HEK293 (cell line): Measurements from ENCODE around the gene CCNY.

Experiments used
- CTCF ChIA-PET: fragments of 350-600 bp; formaldehyde crosslinking; extraction: SDS; loops from one replicate; lab custom pipeline; 2021; ENCODE audit warnings: antibody characterized with exemption; lab: Yijun Ruan, JAX
- POLR2A ChIA-PET: fragments of 300-600 bp; formaldehyde crosslinking; extraction: SDS; loops from one replicate; lab custom pipeline; 2020; ENCODE audit warnings: antibody characterized with exemption, inconsistent platforms; lab: Yijun Ruan, JAX
- H3K27ac ChIP-seq: fragments of 200-500 bp; sonication (Bioruptor generic); 2 replicates; pipeline ENCODE4 v1.5.1; 2014; ENCODE audit warnings: low read depth, low read length, control low read depth, inconsistent platforms; ENCODE audit errors: extremely low read depth
- H3K36me3 ChIP-seq, 2 experiments: fragments of 200-500 bp in 1 of 2; sonication (Bioruptor generic) in 1 of 2; 1 replicate in 1 of 2; 2 replicates in 1 of 2; pipeline ENCODE4 v1.5.1; 2014 to 2017; ENCODE audit warnings: inconsistent platforms in 2 of 2, low read length in 2 of 2; ENCODE audit not compliant: control insufficient read depth in 2 of 2, insufficient read depth in 1 of 2
- H3K4me1 ChIP-seq: fragments of 200-500 bp; sonication (Bioruptor generic); 2 replicates; pipeline ENCODE4 v1.5.1; 2014; ENCODE audit warnings: mild to moderate bottlenecking, low read length, inconsistent platforms; ENCODE audit not compliant: control insufficient read depth, insufficient read depth
- H3K4me3 ChIP-seq: 2 replicates; pipeline ENCODE4 v1.5.1; 2011; ENCODE audit warnings: low read depth, mild to moderate bottlenecking, control low read depth, low read length, moderate library complexity
- H3K9me3 ChIP-seq: fragments of 200-500 bp; sonication (Bioruptor generic); 2 replicates; pipeline ENCODE4 v1.5.1; 2014; ENCODE audit warnings: low read depth, low read length, inconsistent platforms; ENCODE audit not compliant: control insufficient read depth, insufficient read depth
- EGR2 ChIP-seq: fragments of 450-650 bp; formaldehyde crosslinking; IDR thresholded peaks from 2 replicates; pipeline ENCODE4 v1.5.1; 2016; ENCODE audit warnings: low read depth, missing biosample characterization, missing genetic modification characterization
- GLI4 ChIP-seq: fragments of 450-650 bp; formaldehyde crosslinking; IDR thresholded peaks from 2 replicates; pipeline ENCODE4 v1.5.1; 2016; ENCODE audit warnings: missing biosample characterization, missing genetic modification characterization
- RBAK ChIP-seq: fragments of 450-650 bp; formaldehyde crosslinking; IDR thresholded peaks from 2 replicates; pipeline ENCODE4 v1.5.1; 2016; ENCODE audit warnings: missing biosample characterization, missing genetic modification characterization
- SCRT1 ChIP-seq: fragments of 450-650 bp; formaldehyde crosslinking; IDR thresholded peaks from 2 replicates; pipeline ENCODE4 v1.5.1; 2016; ENCODE audit warnings: missing biosample characterization, missing genetic modification characterization, borderline replicate concordance
- ZBTB44 ChIP-seq: fragments of 450-650 bp; IDR thresholded peaks from 2 replicates; pipeline ENCODE4 v1.5.1; 2018; ENCODE audit warnings: missing biosample characterization, mild to moderate bottlenecking, missing genetic modification characterization
- ZFHX2 ChIP-seq: fragments of 450-650 bp; formaldehyde crosslinking; conservative IDR thresholded peaks from 2 replicates; pipeline ENCODE4 v1.5.1; 2016; ENCODE audit warnings: missing biosample characterization, missing genetic modification characterization
- ZNF112 ChIP-seq: fragments of 450-650 bp; formaldehyde crosslinking; IDR thresholded peaks from 2 replicates; pipeline ENCODE4 v1.5.0; 2017; ENCODE audit warnings: missing biosample characterization, missing genetic modification characterization
- ZNF114 ChIP-seq: fragments of 450-650 bp; formaldehyde crosslinking; IDR thresholded peaks from 2 replicates; pipeline ENCODE4 v1.5.0; 2017; ENCODE audit warnings: missing biosample characterization, missing genetic modification characterization
- ZNF175 ChIP-seq: fragments of 450-650 bp; formaldehyde crosslinking; IDR thresholded peaks from 2 replicates; pipeline ENCODE4 v1.5.1; 2016; ENCODE audit warnings: missing biosample characterization, missing genetic modification characterization
- ZNF433 ChIP-seq: fragments of 450-650 bp; formaldehyde crosslinking; IDR thresholded peaks from 2 replicates; pipeline ENCODE4 v1.5.1; 2016; ENCODE audit warnings: missing biosample characterization, missing genetic modification characterization, low read depth
- ZNF488 ChIP-seq: fragments of 450-650 bp; formaldehyde crosslinking; IDR thresholded peaks from 2 replicates; pipeline ENCODE4 v1.5.1; 2016; ENCODE audit warnings: missing biosample characterization, missing genetic modification characterization
- ZNF510 ChIP-seq: fragments of 450-650 bp; formaldehyde crosslinking; IDR thresholded peaks from 2 replicates; pipeline ENCODE4 v1.5.1; 2018; ENCODE audit warnings: mild to moderate bottlenecking, missing genetic modification characterization, missing biosample characterization; ENCODE audit not compliant: insufficient replicate concordance
- ZNF571 ChIP-seq: fragments of 450-650 bp; formaldehyde crosslinking; IDR thresholded peaks from 2 replicates; pipeline ENCODE4 v1.5.0; 2017; ENCODE audit warnings: missing biosample characterization, missing genetic modification characterization
- ZNF596 ChIP-seq: fragments of 450-650 bp; IDR thresholded peaks from 2 replicates; pipeline ENCODE4 v1.5.0; 2018; ENCODE audit warnings: missing biosample characterization, mild to moderate bottlenecking, missing genetic modification characterization, moderate library complexity
- ZNF600 ChIP-seq: fragments of 450-650 bp; formaldehyde crosslinking; IDR thresholded peaks from 2 replicates; pipeline ENCODE4 v1.5.1; 2016; ENCODE audit warnings: missing biosample characterization, missing genetic modification characterization
- ZNF664 ChIP-seq: fragments of 450-650 bp; formaldehyde crosslinking; IDR thresholded peaks from 2 replicates; pipeline ENCODE4 v1.5.1; 2016; ENCODE audit warnings: missing biosample characterization, missing genetic modification characterization
- ZNF677 ChIP-seq: fragments of 450-650 bp; IDR thresholded peaks from 2 replicates; pipeline ENCODE4 v1.5.0; 2018; ENCODE audit warnings: missing biosample characterization, mild to moderate bottlenecking, missing genetic modification characterization, moderate library complexity
- ZNF701 ChIP-seq: fragments of 450-650 bp; formaldehyde crosslinking; IDR thresholded peaks from 2 replicates; pipeline ENCODE4 v1.5.1; 2016; ENCODE audit warnings: missing biosample characterization, missing genetic modification characterization
- TF ChIP-seq, protein P1 (sequence below): fragments of 450-650 bp; formaldehyde crosslinking; IDR thresholded peaks from 2 replicates; pipeline ENCODE4 v1.5.1; 2016; ENCODE audit warnings: missing biosample characterization, missing genetic modification characterization
- TF ChIP-seq, protein P2 (sequence below): fragments of 450-650 bp; formaldehyde crosslinking; IDR thresholded peaks from 2 replicates; pipeline ENCODE4 v1.5.1; 2016; ENCODE audit warnings: missing biosample characterization, missing genetic modification characterization
- TF ChIP-seq, protein P3 (sequence below): fragments of 450-650 bp; formaldehyde crosslinking; IDR thresholded peaks from 2 replicates; pipeline ENCODE4 v1.5.1; 2016; ENCODE audit warnings: missing biosample characterization, missing genetic modification characterization, borderline replicate concordance

Gene CCNY

GRCh38 chr10:35459449-35459847 is 123.1 kb downstream of the CCNY start (continued):
- TF ChIP-seq ZNF664 (tag by site-specific recombination) (no peak), ZNF677 (no peak), ZNF112 (tag by site-specific recombination) (no peak), ZNF596 (tag by site-specific recombination) (no peak), ZNF701 (tag by site-specific recombination) (no peak), ZNF114 (tag by site-specific recombination) (no peak)
- TF ChIP-seq, protein P1, sequence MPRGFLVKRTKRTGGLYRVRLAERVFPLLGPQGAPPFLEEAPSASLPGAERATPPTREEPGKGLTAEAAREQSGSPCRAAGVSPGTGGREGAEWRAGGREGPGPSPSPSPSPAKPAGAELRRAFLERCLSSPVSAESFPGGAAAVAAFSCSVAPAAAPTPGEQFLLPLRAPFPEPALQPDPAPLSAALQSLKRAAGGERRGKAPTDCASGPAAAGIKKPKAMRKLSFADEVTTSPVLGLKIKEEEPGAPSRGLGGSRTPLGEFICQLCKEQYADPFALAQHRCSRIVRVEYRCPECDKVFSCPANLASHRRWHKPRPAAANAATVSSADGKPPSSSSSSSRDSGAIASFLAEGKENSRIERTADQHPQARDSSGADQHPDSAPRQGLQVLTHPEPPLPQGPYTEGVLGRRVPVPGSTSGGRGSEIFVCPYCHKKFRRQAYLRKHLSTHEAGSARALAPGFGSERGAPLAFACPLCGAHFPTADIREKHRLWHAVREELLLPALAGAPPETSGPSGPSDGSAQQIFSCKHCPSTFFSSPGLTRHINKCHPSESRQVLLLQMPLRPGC (tag by site-specific recombination) = no peak

DNA sequence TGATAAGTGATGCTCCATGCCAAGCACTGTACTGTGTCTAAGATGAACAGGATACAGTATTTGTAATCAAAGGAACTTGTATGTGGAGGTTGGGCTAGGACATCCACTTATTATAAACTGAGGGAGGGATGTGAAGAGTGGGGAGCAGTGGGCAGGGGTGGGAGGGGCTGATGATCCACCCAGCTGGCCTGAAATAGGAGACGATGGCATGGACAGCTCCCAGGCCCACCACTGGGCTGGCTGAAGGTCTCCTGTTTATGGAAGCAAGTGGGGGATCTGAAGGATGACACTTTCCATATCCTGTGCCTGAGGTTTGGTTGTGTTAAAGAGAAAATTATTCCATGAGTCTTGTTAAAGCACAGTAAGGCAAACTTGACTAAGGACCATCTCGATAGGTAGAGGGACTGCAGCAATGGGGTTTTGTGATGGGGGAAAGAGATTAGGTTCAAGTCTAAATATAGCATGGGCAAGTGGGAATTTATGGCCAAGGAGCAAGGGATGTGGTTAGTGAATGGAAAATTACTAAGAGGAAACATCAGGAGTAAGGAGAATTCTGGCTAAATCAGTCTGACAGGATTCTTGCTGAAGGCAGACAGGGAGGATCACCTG is 124.6 kb downstream of the CCNY start:
- Histone ChIP-seq H3K4me1 (peaks cover 11% of the 10 kb centered on the region), H3K36me3 (no peaks in the 10 kb centered on the region), H3K9me3 (no peaks in the 10 kb centered on the region), H3K27ac (no peak overlapping the region), H3K4me3 (no peak overlapping the region)
- TF ChIP-seq ZFHX2 (tag by site-specific recombination) = peak; percentile 42
- no peak for TF ChIP-seq ZNF510 (tag by site-specific recombination)
- TF ChIP-seq, protein P2, sequence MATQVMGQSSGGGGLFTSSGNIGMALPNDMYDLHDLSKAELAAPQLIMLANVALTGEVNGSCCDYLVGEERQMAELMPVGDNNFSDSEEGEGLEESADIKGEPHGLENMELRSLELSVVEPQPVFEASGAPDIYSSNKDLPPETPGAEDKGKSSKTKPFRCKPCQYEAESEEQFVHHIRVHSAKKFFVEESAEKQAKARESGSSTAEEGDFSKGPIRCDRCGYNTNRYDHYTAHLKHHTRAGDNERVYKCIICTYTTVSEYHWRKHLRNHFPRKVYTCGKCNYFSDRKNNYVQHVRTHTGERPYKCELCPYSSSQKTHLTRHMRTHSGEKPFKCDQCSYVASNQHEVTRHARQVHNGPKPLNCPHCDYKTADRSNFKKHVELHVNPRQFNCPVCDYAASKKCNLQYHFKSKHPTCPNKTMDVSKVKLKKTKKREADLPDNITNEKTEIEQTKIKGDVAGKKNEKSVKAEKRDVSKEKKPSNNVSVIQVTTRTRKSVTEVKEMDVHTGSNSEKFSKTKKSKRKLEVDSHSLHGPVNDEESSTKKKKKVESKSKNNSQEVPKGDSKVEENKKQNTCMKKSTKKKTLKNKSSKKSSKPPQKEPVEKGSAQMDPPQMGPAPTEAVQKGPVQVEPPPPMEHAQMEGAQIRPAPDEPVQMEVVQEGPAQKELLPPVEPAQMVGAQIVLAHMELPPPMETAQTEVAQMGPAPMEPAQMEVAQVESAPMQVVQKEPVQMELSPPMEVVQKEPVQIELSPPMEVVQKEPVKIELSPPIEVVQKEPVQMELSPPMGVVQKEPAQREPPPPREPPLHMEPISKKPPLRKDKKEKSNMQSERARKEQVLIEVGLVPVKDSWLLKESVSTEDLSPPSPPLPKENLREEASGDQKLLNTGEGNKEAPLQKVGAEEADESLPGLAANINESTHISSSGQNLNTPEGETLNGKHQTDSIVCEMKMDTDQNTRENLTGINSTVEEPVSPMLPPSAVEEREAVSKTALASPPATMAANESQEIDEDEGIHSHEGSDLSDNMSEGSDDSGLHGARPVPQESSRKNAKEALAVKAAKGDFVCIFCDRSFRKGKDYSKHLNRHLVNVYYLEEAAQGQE (tag by site-specific recombination) = peak; percentile 75
- peak; percentile 58 for TF ChIP-seq EGR2 (tag by site-specific recombination)
- POLR2A ChIA-PET = no interaction called here
- CTCF ChIA-PET = interaction anchor here (0.6 kb wide), 1 partner anchor 1308 kb away, joined by 3 read pairs; no protein-coding TSS in a partner anchor

- H3K4me1 ChIP-seq = peaks cover 11% of the 10 kb centered on the region
- no peak overlapping the region for H3K4me3 ChIP-seq
- ChIA-PET POLR2A (no interaction called here), CTCF (interaction anchor here (0.6 kb wide), 1 partner anchor 109 kb away, joined by 4 read pairs; no protein-coding TSS in a partner anchor)
- no peaks in the 10 kb centered on the region for H3K9me3 ChIP-seq
- H3K27ac ChIP-seq = no peak overlapping the region
- no peaks in the 10 kb centered on the region for H3K36me3 ChIP-seq
- TF ChIP-seq ZBTB44 (tag by site-specific recombination) (no peak), ZNF600 (0 out of 2 replicates have a peak, but pooled peaks have one; percentile 21), GLI4 (tag by site-specific recombination) (no peak), SCRT1 (tag by site-specific recombination) (no peak), RBAK (no peak), ZNF175 (no peak), ZNF571 (tag by site-specific recombination) (no peak), ZNF488 (tag by site-specific recombination) (no peak), ZNF433 (no peak)
- TF ChIP-seq, protein P3, sequence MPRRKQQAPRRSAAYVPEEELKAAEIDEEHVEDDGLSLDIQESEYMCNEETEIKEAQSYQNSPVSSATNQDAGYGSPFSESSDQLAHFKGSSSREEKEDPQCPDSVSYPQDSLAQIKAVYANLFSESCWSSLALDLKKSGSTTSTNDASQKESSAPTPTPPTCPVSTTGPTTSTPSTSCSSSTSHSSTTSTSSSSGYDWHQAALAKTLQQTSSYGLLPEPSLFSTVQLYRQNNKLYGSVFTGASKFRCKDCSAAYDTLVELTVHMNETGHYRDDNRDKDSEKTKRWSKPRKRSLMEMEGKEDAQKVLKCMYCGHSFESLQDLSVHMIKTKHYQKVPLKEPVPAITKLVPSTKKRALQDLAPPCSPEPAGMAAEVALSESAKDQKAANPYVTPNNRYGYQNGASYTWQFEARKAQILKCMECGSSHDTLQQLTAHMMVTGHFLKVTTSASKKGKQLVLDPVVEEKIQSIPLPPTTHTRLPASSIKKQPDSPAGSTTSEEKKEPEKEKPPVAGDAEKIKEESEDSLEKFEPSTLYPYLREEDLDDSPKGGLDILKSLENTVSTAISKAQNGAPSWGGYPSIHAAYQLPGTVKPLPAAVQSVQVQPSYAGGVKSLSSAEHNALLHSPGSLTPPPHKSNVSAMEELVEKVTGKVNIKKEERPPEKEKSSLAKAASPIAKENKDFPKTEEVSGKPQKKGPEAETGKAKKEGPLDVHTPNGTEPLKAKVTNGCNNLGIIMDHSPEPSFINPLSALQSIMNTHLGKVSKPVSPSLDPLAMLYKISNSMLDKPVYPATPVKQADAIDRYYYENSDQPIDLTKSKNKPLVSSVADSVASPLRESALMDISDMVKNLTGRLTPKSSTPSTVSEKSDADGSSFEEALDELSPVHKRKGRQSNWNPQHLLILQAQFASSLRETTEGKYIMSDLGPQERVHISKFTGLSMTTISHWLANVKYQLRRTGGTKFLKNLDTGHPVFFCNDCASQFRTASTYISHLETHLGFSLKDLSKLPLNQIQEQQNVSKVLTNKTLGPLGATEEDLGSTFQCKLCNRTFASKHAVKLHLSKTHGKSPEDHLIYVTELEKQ (tag by site-specific recombination) = no peak
These were observed 126.2 kb downstream of the CCNY start for GRCh38 chr10:35462491-35462934.
